ENCODE data around the gene MAML3.

Gene MAML3

GRCh38 chr4:139732991-139733570 lies 420.9 kb downstream of the MAML3 start:
- TF ChIP-seq PAX5 (IDR thresholded peaks at IDR 0.05; ENCODE audit: insufficient read depth, low read length, severe bottlenecking) = no peak
- TF ChIP-seq POLR2AphosphoS5 (IDR thresholded peaks at IDR 0.05; ENCODE audit: low read depth, low read length) = no peak
- TF ChIP-seq TAF1 (IDR thresholded peaks at IDR 0.05; ENCODE audit: low read depth, low read length) = no peak
- TF ChIP-seq POU2F2 (IDR thresholded peaks at IDR 0.05; ENCODE audit: low read depth, low read length) = no peak
- TF ChIP-seq SPI1 (IDR thresholded peaks at IDR 0.05; ENCODE audit: low read depth, low read length) = no peak
- no peak for TF ChIP-seq POLR2A (IDR thresholded peaks at IDR 0.05; ENCODE audit: low read depth, low read length)
- FAIRE-seq (no peak), DNase-seq (ENCODE audit: insufficient read length, low spot score) (no peak)

DNA sequence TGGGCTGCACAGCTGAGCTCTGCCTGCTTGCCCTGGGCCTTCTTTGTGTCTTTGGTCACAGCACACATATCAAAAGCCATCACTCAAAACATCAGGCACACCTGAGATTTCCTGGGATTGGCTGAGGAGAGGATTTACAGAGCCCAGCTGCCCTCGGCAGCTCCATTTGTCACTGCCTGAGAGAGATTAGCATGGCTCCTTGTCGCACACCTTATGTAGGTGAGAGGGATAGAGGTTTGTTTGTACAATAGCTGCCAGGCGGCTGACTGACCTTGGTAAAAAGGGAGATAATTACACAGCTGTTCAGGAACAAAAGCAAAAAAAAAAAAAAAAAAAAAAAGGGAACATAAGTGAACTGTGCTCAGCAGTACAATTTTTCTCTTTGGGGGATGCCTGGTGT lies 425.1 kb downstream of the MAML3 start:
- FAIRE-seq (no peak), DNase-seq (ENCODE audit: insufficient read length, low spot score) (no peak)
- no peak for TF ChIP-seq SPI1 (IDR thresholded peaks at IDR 0.05; ENCODE audit: low read depth, low read length)
- no peak for TF ChIP-seq POLR2AphosphoS5 (IDR thresholded peaks at IDR 0.05; ENCODE audit: low read depth, low read length)
- TF ChIP-seq POU2F2 (IDR thresholded peaks at IDR 0.05; ENCODE audit: low read depth, low read length) = no peak
- no peak for TF ChIP-seq PAX5 (IDR thresholded peaks at IDR 0.05; ENCODE audit: insufficient read depth, low read length, severe bottlenecking)
- no peak for TF ChIP-seq POLR2A (IDR thresholded peaks at IDR 0.05; ENCODE audit: low read depth, low read length)
- TF ChIP-seq TAF1 (IDR thresholded peaks at IDR 0.05; ENCODE audit: low read depth, low read length) = no peak

GRCh38 chr4:139728146-139728545 lies 425.8 kb downstream of the MAML3 start:
- FAIRE-seq (no peak), DNase-seq (ENCODE audit: insufficient read length, low spot score) (no peak)
- TF ChIP-seq POLR2AphosphoS5 (IDR thresholded peaks at IDR 0.05; ENCODE audit: low read depth, low read length) (no peak), PAX5 (IDR thresholded peaks at IDR 0.05; ENCODE audit: insufficient read depth, low read length, severe bottlenecking) (no peak), TAF1 (IDR thresholded peaks at IDR 0.05; ENCODE audit: low read depth, low read length) (no peak), POU2F2 (IDR thresholded peaks at IDR 0.05; ENCODE audit: low read depth, low read length) (no peak), POLR2A (IDR thresholded peaks at IDR 0.05; ENCODE audit: low read depth, low read length) (no peak), SPI1 (IDR thresholded peaks at IDR 0.05; ENCODE audit: low read depth, low read length) (no peak)

DNA sequence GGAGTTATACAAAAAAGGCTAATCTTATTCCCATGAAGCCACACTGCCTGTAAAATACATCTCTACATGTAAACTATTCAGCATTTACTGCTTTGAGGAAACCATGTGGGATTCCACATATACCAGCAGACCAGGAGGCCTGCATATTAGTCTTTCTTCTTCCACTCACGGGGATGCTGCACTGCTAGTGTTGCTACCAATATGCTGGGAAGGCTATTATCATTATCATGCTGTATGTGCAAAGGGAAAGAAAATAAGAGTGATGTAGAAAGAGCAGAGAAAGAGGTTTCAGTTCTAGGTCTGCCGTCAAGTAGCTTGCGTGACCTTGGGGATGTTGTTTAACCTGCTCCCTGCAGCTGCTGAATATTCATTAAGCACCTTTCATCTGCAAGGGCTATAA lies 427.4 kb downstream of the MAML3 start:
- TF ChIP-seq POLR2AphosphoS5 (IDR thresholded peaks at IDR 0.05; ENCODE audit: low read depth, low read length) (no peak), TAF1 (IDR thresholded peaks at IDR 0.05; ENCODE audit: low read depth, low read length) (no peak)
- FAIRE-seq = no peak
- no peak for DNase-seq (ENCODE audit: insufficient read length, low spot score)

- no peak for DNase-seq (ENCODE audit: insufficient read length, low spot score)
- TF ChIP-seq POLR2A (IDR thresholded peaks at IDR 0.05; ENCODE audit: low read depth, low read length) (no peak), PAX5 (IDR thresholded peaks at IDR 0.05; ENCODE audit: insufficient read depth, low read length, severe bottlenecking) (no peak), POLR2AphosphoS5 (IDR thresholded peaks at IDR 0.05; ENCODE audit: low read depth, low read length) (no peak), SPI1 (IDR thresholded peaks at IDR 0.05; ENCODE audit: low read depth, low read length) (no peak), POU2F2 (IDR thresholded peaks at IDR 0.05; ENCODE audit: low read depth, low read length) (no peak), TAF1 (IDR thresholded peaks at IDR 0.05; ENCODE audit: low read depth, low read length) (no peak)
- no peak for FAIRE-seq
Measured at GRCh38 chr4:139725236-139725635, 428.7 kb downstream of the MAML3 start.

- TF ChIP-seq TAF1 (IDR thresholded peaks at IDR 0.05; ENCODE audit: low read depth, low read length) (no peak), SPI1 (IDR thresholded peaks at IDR 0.05; ENCODE audit: low read depth, low read length) (no peak), PAX5 (IDR thresholded peaks at IDR 0.05; ENCODE audit: insufficient read depth, low read length, severe bottlenecking) (no peak), POU2F2 (IDR thresholded peaks at IDR 0.05; ENCODE audit: low read depth, low read length) (no peak), POLR2A (IDR thresholded peaks at IDR 0.05; ENCODE audit: low read depth, low read length) (no peak), POLR2AphosphoS5 (IDR thresholded peaks at IDR 0.05; ENCODE audit: low read depth, low read length) (no peak)
- DNase-seq (ENCODE audit: insufficient read length, low spot score) (no peak), FAIRE-seq (no peak)
Measured at GRCh38 chr4:139721789-139722188, 432.2 kb downstream of the MAML3 start.

DNA sequence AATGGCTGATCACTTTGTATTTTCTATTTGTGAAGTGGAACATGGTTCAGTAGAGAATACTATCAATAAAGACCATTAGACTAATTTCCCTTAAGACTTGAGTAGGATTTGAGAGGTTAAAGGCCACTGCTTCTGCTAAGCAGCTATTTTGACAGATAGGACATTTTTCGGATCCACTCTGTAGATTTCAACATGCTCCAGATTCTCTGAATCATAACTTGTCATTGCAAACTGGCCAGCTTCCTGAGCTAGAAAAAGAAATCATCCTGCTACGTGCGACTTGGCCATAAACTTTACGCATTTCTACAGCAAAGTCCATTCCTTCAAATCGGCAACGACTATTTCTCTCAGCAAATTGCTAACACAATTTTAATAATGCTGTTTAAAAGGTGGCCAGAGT lies 433.2 kb downstream of the MAML3 start:
- no peak for DNase-seq (ENCODE audit: insufficient read length, low spot score)
- FAIRE-seq = no peak
- TF ChIP-seq TAF1 (IDR thresholded peaks at IDR 0.05; ENCODE audit: low read depth, low read length) (no peak), SPI1 (IDR thresholded peaks at IDR 0.05; ENCODE audit: low read depth, low read length) (no peak), POU2F2 (IDR thresholded peaks at IDR 0.05; ENCODE audit: low read depth, low read length) (no peak), POLR2A (IDR thresholded peaks at IDR 0.05; ENCODE audit: low read depth, low read length) (no peak)

DNA sequence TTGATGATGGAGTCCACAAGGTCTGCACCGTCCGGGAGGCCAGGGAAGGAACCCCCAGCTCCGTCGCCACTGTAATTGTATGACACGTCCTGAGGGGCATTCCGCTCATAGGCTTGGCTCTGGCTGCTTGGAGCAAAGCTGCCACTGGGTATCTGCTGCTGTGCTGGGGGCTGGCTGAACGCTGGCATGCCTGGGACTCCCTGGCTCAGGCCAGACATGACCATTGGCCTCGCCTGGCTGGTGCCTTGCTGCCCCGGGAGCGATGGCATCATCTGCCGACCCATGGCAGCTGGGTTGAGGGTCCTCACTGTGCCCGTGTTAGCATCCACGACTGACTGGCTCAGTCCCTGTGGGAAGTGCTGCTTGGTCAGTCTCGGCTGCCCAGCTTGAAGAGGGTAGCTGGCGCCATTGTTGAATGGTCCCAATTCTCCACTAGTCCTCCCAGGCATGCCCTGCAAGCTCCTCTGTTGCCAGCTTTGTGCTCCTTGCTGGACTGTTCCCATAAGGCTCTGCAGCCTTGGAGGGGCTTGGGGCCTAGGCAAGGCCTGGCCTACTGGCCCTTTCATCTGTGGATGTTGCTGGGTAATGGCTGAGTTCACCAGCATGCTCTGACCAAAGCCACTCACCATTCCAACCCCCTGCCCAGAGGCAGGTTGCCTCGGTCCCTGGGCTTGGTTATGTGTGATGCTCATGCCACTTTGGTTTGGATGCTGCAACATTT lies 434.4 kb downstream of the MAML3 start:
- no peak for FAIRE-seq
- no peak for DNase-seq (ENCODE audit: insufficient read length, low spot score)

DNA sequence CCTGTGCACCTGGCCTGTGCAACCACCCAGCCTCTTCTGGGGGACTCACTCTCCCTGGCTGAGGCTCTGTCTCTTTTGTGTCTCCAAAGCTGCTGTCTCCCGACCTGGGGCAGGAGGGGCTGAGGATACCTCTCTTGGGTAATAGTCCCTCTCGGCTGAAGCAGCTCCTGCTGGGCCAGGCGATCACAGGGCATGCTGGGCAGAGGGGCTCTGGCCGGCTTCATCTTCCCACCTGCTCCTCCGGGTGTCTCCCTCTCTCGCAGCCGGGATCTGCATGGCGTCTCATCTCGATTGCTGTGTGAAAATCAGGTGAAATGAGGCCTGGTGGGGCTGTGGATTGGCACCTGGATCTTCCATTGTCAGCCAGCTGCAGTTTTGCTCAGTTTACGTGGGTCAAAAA lies 435.2 kb downstream of the MAML3 start:
- FAIRE-seq (no peak), DNase-seq (ENCODE audit: insufficient read length, low spot score) (no peak)
- no peak for TF ChIP-seq POU2F2 (IDR thresholded peaks at IDR 0.05; ENCODE audit: low read depth, low read length)

More for the DNA sequence above, 434.4 kb downstream of the MAML3 start:
- no peak for TF ChIP-seq TAF1 (IDR thresholded peaks at IDR 0.05; ENCODE audit: low read depth, low read length)
- TF ChIP-seq POLR2AphosphoS5 (IDR thresholded peaks at IDR 0.05; ENCODE audit: low read depth, low read length) = no peak
- no peak for TF ChIP-seq PAX5 (IDR thresholded peaks at IDR 0.05; ENCODE audit: insufficient read depth, low read length, severe bottlenecking)
- no peak for TF ChIP-seq POLR2A (IDR thresholded peaks at IDR 0.05; ENCODE audit: low read depth, low read length)
- TF ChIP-seq SPI1 (IDR thresholded peaks at IDR 0.05; ENCODE audit: low read depth, low read length) = no peak
- no peak for TF ChIP-seq POU2F2 (IDR thresholded peaks at IDR 0.05; ENCODE audit: low read depth, low read length)

DNA sequence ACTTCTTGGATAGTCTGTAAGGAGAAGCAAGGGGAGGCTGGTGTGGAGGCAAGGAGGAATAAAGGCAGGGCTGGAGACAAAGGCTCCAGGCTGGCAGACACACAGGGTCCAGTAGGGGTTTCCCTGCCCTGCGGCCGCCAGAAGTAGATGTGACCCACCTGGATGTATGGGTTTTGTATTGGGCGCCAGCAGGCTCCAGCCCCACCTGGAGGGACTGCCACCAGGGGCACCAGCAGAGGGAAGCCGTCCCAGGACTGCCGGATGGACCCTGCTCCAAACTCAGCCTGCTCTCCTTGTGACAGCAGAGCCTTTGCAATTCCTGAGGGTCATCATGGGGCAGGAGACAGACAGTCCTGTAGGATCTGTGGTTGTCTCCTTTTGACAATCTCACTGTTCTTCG lies 435.6 kb downstream of the MAML3 start:
- FAIRE-seq (no peak), DNase-seq (ENCODE audit: insufficient read length, low spot score) (no peak)
- TF ChIP-seq POLR2A (IDR thresholded peaks at IDR 0.05; ENCODE audit: low read depth, low read length) (no peak), TAF1 (IDR thresholded peaks at IDR 0.05; ENCODE audit: low read depth, low read length) (no peak), SPI1 (IDR thresholded peaks at IDR 0.05; ENCODE audit: low read depth, low read length) (no peak), POU2F2 (IDR thresholded peaks at IDR 0.05; ENCODE audit: low read depth, low read length) (no peak), PAX5 (IDR thresholded peaks at IDR 0.05; ENCODE audit: insufficient read depth, low read length, severe bottlenecking) (no peak), POLR2AphosphoS5 (IDR thresholded peaks at IDR 0.05; ENCODE audit: low read depth, low read length) (no peak)

All from GM12891 (cell line).